SK-N-SH treated with all-trans-retinoic acid at 6 μM for 48 hours (cell line): ENCODE data around the gene F8.

Source experiments
- ATAC-seq: fragments of 200-7000 bp; cut with Tn5 transposase; 3 replicates; pipeline ENCODE4 v1.9.1; 2020; ENCODE audit warnings: mild to moderate bottlenecking, moderate library complexity
- BACH2 ChIP-seq: fragments of 250-450 bp; sonication (Bioruptor Pico); IDR thresholded peaks from 2 replicates; pipeline ENCODE4 v1.9.0; 2021; ENCODE audit warnings: mild to moderate bottlenecking, borderline replicate concordance
- CREB5 ChIP-seq: fragments of 250-450 bp; sonication (Bioruptor Pico); IDR thresholded peaks from 2 replicates; pipeline ENCODE4 v1.5.1; 2020; ENCODE audit warnings: low read depth, mild to moderate bottlenecking, moderate library complexity
- CSDC2 ChIP-seq: fragments of 250-450 bp; sonication (Bioruptor Pico); IDR thresholded peaks from 2 replicates; pipeline ENCODE4 v1.5.0; 2020; ENCODE audit warnings: mild to moderate bottlenecking, moderate library complexity
- CSRNP3 ChIP-seq: fragments of 250-450 bp; sonication (Bioruptor Pico); IDR thresholded peaks from 2 replicates; pipeline ENCODE4 v1.5.1; 2021; ENCODE audit warnings: mild to moderate bottlenecking, moderate library complexity
- ESRRG ChIP-seq: fragments of 250-450 bp; sonication (Bioruptor Pico); IDR thresholded peaks from 2 replicates; pipeline ENCODE4 v1.6.1; 2021; ENCODE audit warnings: mild to moderate bottlenecking
- GLIS3 ChIP-seq: fragments of 250-450 bp; sonication (Bioruptor Pico); IDR thresholded peaks from 2 replicates; pipeline ENCODE4 v1.5.0; 2020; ENCODE audit warnings: mild to moderate bottlenecking, moderate library complexity
- ISL1 ChIP-seq: fragments of 250-450 bp; sonication (Bioruptor Pico); IDR thresholded peaks from 2 replicates; pipeline ENCODE4 v2.1.2; 2022; ENCODE audit warnings: mild to moderate bottlenecking, moderate library complexity
- OSR1 ChIP-seq: fragments of 250-450 bp; sonication (Bioruptor Pico); IDR thresholded peaks from 2 replicates; pipeline ENCODE4 v1.8.0; 2022; ENCODE audit warnings: moderate library complexity, mild to moderate bottlenecking, inconsistent platforms
- PATZ1 ChIP-seq: fragments of 250-450 bp; sonication (Bioruptor Pico); IDR thresholded peaks from 2 replicates; pipeline ENCODE4 v1.8.0; 2020; ENCODE audit warnings: mild to moderate bottlenecking, moderate library complexity, borderline replicate concordance
- PPARA ChIP-seq: fragments of 250-450 bp; sonication (Bioruptor Pico); IDR thresholded peaks from 2 replicates; pipeline ENCODE4 v1.5.0; 2020; ENCODE audit warnings: mild to moderate bottlenecking, borderline replicate concordance
- RARB ChIP-seq: fragments of 250-450 bp; sonication (Bioruptor Pico); IDR thresholded peaks from 2 replicates; pipeline ENCODE4 v1.8.0; 2021; ENCODE audit warnings: mild to moderate bottlenecking, moderate library complexity
- SNAI2 ChIP-seq: fragments of 250-450 bp; sonication (Bioruptor Pico); IDR thresholded peaks from 2 replicates; pipeline ENCODE4 v1.5.0; 2020; ENCODE audit warnings: mild to moderate bottlenecking, moderate library complexity
- TCF4 ChIP-seq: fragments of 250-450 bp; sonication (Bioruptor Pico); IDR thresholded peaks from 2 replicates; pipeline ENCODE4 v1.8.0; 2021; ENCODE audit warnings: mild to moderate bottlenecking, moderate library complexity, borderline replicate concordance
- TOX ChIP-seq: fragments of 250-450 bp; sonication (Bioruptor Pico); IDR thresholded peaks from 2 replicates; pipeline ENCODE4 v1.8.0; 2021; ENCODE audit warnings: mild to moderate bottlenecking, moderate library complexity, borderline replicate concordance
- TSHZ2 ChIP-seq: fragments of 250-450 bp; sonication (Bioruptor Pico); IDR thresholded peaks from 2 replicates; pipeline ENCODE4 v1.5.0; 2020; ENCODE audit warnings: mild to moderate bottlenecking, moderate library complexity
- ZC3H10 ChIP-seq: fragments of 250-450 bp; sonication (Bioruptor Pico); IDR thresholded peaks from 2 replicates; pipeline ENCODE4 v1.5.1; 2021; ENCODE audit warnings: mild to moderate bottlenecking, moderate library complexity
- ZFP3 ChIP-seq: fragments of 250-450 bp; sonication (Bioruptor Pico); IDR thresholded peaks from 2 replicates; pipeline ENCODE4 v1.5.0; 2020; ENCODE audit warnings: mild to moderate bottlenecking, moderate library complexity
- ZFP30 ChIP-seq: fragments of 450-650 bp; formaldehyde crosslinking; IDR thresholded peaks from 2 replicates; pipeline ENCODE4 v1.5.0; 2022; ENCODE audit warnings: mild to moderate bottlenecking, moderate library complexity
- ZNF565 ChIP-seq: fragments of 450-650 bp; formaldehyde crosslinking; conservative IDR thresholded peaks from 2 replicates; pipeline ENCODE4 v1.5.0; 2020; ENCODE audit warnings: low read depth, mild to moderate bottlenecking, moderate library complexity
- ZNF70 ChIP-seq: fragments of 450-650 bp; formaldehyde crosslinking; IDR thresholded peaks from 2 replicates; pipeline ENCODE4 v1.5.0; 2020; ENCODE audit warnings: mild to moderate bottlenecking, moderate library complexity
- ZNF8 ChIP-seq: fragments of 450-650 bp; formaldehyde crosslinking; IDR thresholded peaks from 2 replicates; pipeline ENCODE4 v1.5.0; 2020; ENCODE audit warnings: mild to moderate bottlenecking, moderate library complexity

Gene F8

GRCh38 chrX:155054255-155054654, 31.7 kb upstream of the F8 start:
- ATAC-seq = no peak
- TF ChIP-seq TOX (CRISPR knock-in tag) (no peak), PPARA (CRISPR knock-in tag) (no peak), RARB (CRISPR knock-in tag) (no peak)
- TF ChIP-seq, all 23 proteins: peak for 0

- no peak for ATAC-seq
- TF ChIP-seq PPARA (CRISPR knock-in tag) (no peak), CSDC2 (CRISPR knock-in tag) (no peak), GLIS3 (CRISPR knock-in tag) (no peak), TOX (CRISPR knock-in tag) (no peak), CSRNP3 (CRISPR knock-in tag) (no peak), ZFP3 (CRISPR knock-in tag) (no peak), TSHZ2 (CRISPR knock-in tag) (no peak), ZNF70 (CRISPR knock-in tag) (no peak), PATZ1 (CRISPR knock-in tag) (no peak), RARB (CRISPR knock-in tag) (no peak), ZC3H10 (CRISPR knock-in tag) (no peak), ZNF8 (no peak), ZFP30 (CRISPR knock-in tag) (no peak), ESRRG (CRISPR knock-in tag) (no peak)
These were observed 31.1 kb upstream of the F8 start for GRCh38 chrX:155053656-155054055.

GRCh38 chrX:155052738-155053498, 30.4 kb upstream of the F8 start:
- ATAC-seq = no peak
- no peak for TF ChIP-seq PATZ1 (CRISPR knock-in tag)
- no peak for TF ChIP-seq TOX (CRISPR knock-in tag)
- no peak for TF ChIP-seq ZNF70 (CRISPR knock-in tag)
- no peak for TF ChIP-seq PPARA (CRISPR knock-in tag)
- no peak for TF ChIP-seq BACH2
- TF ChIP-seq OSR1 (CRISPR knock-in tag) = no peak
- no peak for TF ChIP-seq ZNF565 (CRISPR knock-in tag)
- no peak for TF ChIP-seq ZFP30 (CRISPR knock-in tag)
- TF ChIP-seq RARB (CRISPR knock-in tag) = no peak
- TF ChIP-seq CSRNP3 (CRISPR knock-in tag) = no peak
- TF ChIP-seq ISL1 (CRISPR knock-in tag) = no peak
- no peak for TF ChIP-seq GLIS3 (CRISPR knock-in tag)
- TF ChIP-seq CSDC2 (CRISPR knock-in tag) = no peak
- TF ChIP-seq ESRRG (CRISPR knock-in tag) = no peak
- no peak for TF ChIP-seq ZNF8
- no peak for TF ChIP-seq TCF4 (CRISPR knock-in tag)
- TF ChIP-seq CREB5 (CRISPR knock-in tag) = no peak
- TF ChIP-seq SNAI2 (CRISPR knock-in tag) = no peak
- no peak for TF ChIP-seq ZFP3 (CRISPR knock-in tag)
